Left lung (tissue), 10 donors: Measurements from ENCODE around the gene CAMK2G. TPM values are rescaled to one million over a fixed set of nuclear protein-coding genes. Genes with fewer than 3 reads are reported as not detected.

Experiments used
- ATAC-seq: fragments of 200-7000 bp; cut with Tn5 transposase; one replicate; pipeline ENCODE4 v1.9.1; 2020; ENCODE audit warnings: moderate library complexity
- DNase-seq, 4 donors: peaks; one replicate each; pipeline ENCODE4 v3.0.0-alpha.2; 2013 to 2020
- H3K27ac ChIP-seq, 2 donors: fragments of 200-600 bp; sonication (generic) in 1 of 2; one replicate each; pipeline versions ENCODE4 v1.5.0 to v1.8.0; 2020 to 2021
- H3K27me3 ChIP-seq, 2 donors: fragments of 200-600 bp; sonication (generic) in 1 of 2; one replicate each; pipeline versions ENCODE4 v1.5.0 to v1.8.0; 2020 to 2021
- H3K36me3 ChIP-seq, 2 donors: fragments of 200-600 bp; sonication (generic) in 1 of 2; one replicate each; pipeline versions ENCODE4 v1.5.0 to v1.8.0; 2020 to 2021
- H3K4me1 ChIP-seq, 2 donors: fragments of 200-600 bp; one replicate each; pipeline ENCODE4 v1.8.0; 2021
- H3K4me3 ChIP-seq, 2 donors: fragments of 200-600 bp; sonication (generic) in 1 of 2; one replicate each; pipeline versions ENCODE4 v1.5.0 to v1.8.0; 2020 to 2021; ENCODE audit warnings: mild to moderate bottlenecking in 1 of 2
- H3K9me3 ChIP-seq, 2 donors: fragments of 200-600 bp; sonication (generic) in 1 of 2; one replicate each; pipeline versions ENCODE4 v1.5.0 to v1.8.0; 2020 to 2021
- CTCF ChIP-seq, 2 donors: fragments of 200-600 bp; sonication (generic) in 1 of 2; IDR thresholded peaks; one replicate each; pipeline versions ENCODE4 v1.5.0 to v1.8.0; 2021; ENCODE audit warnings: antibody characterized with exemption in 2 of 2
- intact Hi-C, 2 donors: fragments of 100-400 bp; cut with DNase I; formaldehyde crosslinking; loops; one replicate each; pipeline versions ENCODE4 v1.11.2 to v1.14.2; 2022
- polyA plus RNA-seq, 6 donors: library from polyadenylated mRNA; unstranded; fragments of 120-200 nt; gene quantifications; one replicate each; pipeline ENCODE4 v1.2.1, GENCODE V29; 2013; ENCODE audit not compliant: insufficient read length in 6 of 6
- total RNA-seq, 2 donors: library from RNA; stranded (reverse); fragmentation: NEBNext Ultra II Directional; extraction: Animal tissue kit (Norgen Biotek cat#: 25700); gene quantifications; one replicate each; pipeline ENCODE4 v1.2.1, GENCODE V29; 2021
- donor health status: DM: no; HTN: yes; CAD: no.
- donor health status: DM: no; HTN: no; CAD: no.

CAMK2G gene
- total and polyA plus RNA-seq, 8 donors, result 28.9 to 44.5 (median 35.4) TPM

DNA sequence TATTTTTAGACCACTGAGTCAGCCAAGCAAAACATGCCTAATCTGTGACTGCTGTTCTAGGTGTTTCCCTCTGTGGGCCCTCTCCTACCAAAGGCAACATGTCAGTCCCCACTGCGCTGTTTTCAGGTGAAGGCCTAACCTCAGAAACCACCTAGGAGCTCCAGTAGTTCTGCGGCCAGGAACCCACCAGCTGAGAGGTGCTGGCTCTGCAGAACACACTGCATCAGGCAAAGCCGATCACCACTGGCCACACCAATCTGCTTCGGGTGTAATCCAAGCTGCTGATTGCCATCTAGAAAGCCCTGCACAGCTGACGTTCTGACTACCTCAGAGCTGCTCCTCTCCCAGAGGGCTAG lies 14.9 kb downstream of the CAMK2G start:
- intact Hi-C loops, result no loop called here
- no peak overlapping the region for H3K4me3 ChIP-seq
- ATAC-seq, result no peak

DNA sequence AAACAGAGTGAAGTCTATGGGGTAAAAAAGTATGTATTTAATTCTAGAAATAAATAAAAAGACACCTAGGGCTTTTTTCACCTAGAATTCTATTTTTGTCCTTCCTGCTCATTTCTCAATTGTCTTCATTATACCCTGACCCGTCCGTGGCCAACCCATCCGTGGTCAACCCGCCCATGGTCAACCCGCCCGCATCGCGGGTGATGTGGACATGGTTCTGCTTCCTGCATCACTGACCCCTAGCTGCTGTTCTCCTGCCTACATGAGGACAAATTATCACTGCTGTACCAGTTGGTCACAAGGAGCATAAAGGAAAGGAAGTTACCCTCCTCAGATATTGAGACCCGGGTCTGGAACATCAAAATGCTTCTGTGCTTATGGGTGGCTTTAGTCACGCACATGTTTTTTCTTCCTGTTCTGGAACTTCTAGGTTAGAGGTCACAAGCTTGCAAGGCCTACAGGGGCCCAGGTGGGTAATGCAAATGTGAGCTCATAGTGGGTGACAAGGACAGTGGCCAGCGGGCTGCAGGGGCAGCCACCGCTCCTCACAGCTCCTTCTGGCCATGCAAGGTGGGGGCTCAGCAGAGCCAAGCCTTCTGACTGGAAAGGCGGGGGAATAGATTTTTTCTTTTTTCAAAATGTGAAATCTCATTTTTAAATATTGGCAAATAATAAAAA lies 15.5 kb downstream of the CAMK2G start:
- intact Hi-C loops, result no loop called here
- Histone ChIP-seq H3K27me3 (no peaks in the 10 kb centered on the region), H3K4me3 (no peak overlapping the region), H3K36me3 (peaks cover 0 to 53% of the 10 kb centered on the region in 2 donors), H3K27ac (no peak overlapping the region), H3K4me1 (peaks cover 0 to 49% of the 10 kb centered on the region in 2 donors), H3K9me3 (no peaks in the 10 kb centered on the region)
- ATAC-seq (no peak), DNase-seq (no peak)
- TF ChIP-seq CTCF (IDR thresholded peaks at IDR 0.05), result no peak

More for the DNA sequence above, 14.9 kb downstream of the CAMK2G start:
- Histone ChIP-seq H3K36me3 (peaks cover 0 to 50% of the 10 kb centered on the region in 2 donors), H3K9me3 (no peaks in the 10 kb centered on the region), H3K27ac (no peak overlapping the region), H3K4me1 (peaks cover 0 to 53% of the 10 kb centered on the region in 2 donors), H3K27me3 (no peaks in the 10 kb centered on the region)
- no peak for TF ChIP-seq CTCF (IDR thresholded peaks at IDR 0.05)
- DNase-seq, result no peak

DNA sequence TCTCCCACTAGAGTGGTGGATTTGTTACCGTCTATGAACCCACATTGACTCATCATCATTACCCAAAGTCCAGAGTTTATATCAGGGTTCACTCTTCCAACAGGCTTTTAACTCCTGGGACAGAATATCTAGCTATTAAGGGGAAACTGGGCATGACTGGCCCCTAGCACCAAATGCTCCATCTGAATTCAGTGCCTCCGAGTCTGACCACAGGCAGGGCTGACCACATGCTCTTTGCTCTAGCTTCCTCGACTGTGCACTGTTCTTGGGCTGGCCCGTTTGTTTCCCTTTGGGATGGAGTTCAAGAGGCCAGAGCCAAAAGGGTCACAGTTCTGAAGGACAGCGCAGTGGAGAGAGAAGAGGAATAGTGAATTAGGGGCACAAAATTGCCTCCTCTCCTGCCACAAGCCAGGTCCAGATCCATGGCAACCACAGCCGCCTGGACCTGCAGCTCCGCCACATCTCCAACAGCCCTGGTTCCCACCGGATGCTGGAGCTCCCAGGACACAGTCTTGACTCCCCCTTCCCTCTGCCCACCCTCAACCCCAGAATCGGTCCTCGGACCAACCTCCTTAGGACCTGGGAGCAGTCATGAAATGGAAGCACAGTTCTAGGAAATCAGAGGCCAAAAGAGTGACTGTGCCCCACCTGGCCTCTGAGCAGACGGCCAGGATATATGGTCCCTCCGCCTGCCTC lies 16.2 kb downstream of the CAMK2G start:
- Histone ChIP-seq H3K4me3 (no peak overlapping the region), H3K27me3 (no peaks in the 10 kb centered on the region), H3K27ac (no peak overlapping the region), H3K9me3 (no peaks in the 10 kb centered on the region), H3K4me1 (peaks cover 0 to 42% of the 10 kb centered on the region in 2 donors), H3K36me3 (peaks cover 0 to 59% of the 10 kb centered on the region in 2 donors)
- ATAC-seq (no peak), DNase-seq (no peak)
- TF ChIP-seq CTCF (IDR thresholded peaks at IDR 0.05), result no peak
- intact Hi-C loops, result no loop called here

- no peak for ATAC-seq
- no peaks in the 10 kb centered on the region for H3K9me3 ChIP-seq
- intact Hi-C loops, result no loop called here
Measured at GRCh38 chr10:73857446-73857845, 16.9 kb downstream of the CAMK2G start.

More at GRCh38 chr10:73857446-73857845, 16.9 kb downstream of the CAMK2G start:
- TF ChIP-seq CTCF (IDR thresholded peaks at IDR 0.05), result no peak
- Histone ChIP-seq H3K4me1 (peaks cover 0 to 34% of the 10 kb centered on the region in 2 donors), H3K27me3 (no peaks in the 10 kb centered on the region), H3K4me3 (no peak overlapping the region), H3K27ac (no peak overlapping the region), H3K36me3 (peaks cover 0 to 66% of the 10 kb centered on the region in 2 donors)
- DNase-seq, result no peak
